H1 (cell line): ENCODE results near the gene SETD9. TPM values are rescaled to one million over a fixed set of nuclear protein-coding genes. Genes with fewer than 3 reads are reported as not detected.

Experiments
- CTCF ChIA-PET: fragments of 300-600 bp; sonication (Branson Sonifier 250); formaldehyde crosslinking; loops from one replicate; lab custom pipeline; 2021; ENCODE audit not compliant: partially characterized antibody; lab: Charles Lee
- POLR2A ChIA-PET: fragments of 300-600 bp; sonication (Branson Sonifier 250); formaldehyde crosslinking; loops from one replicate; lab custom pipeline; 2021; ENCODE audit warnings: inconsistent platforms; ENCODE audit not compliant: partially characterized antibody; lab: Charles Lee
- DNase-seq, 2 experiments: peaks; one replicate each; pipeline versions ENCODE4 v3.0.0 to v3.0.0-alpha.2; 2010 to 2022; ENCODE audit warnings: low spot score in 2 of 2, low read depth in 1 of 2, mixed read lengths in 1 of 2
- FAIRE-seq: peaks from 2 replicates; lab custom pipeline; 2011; peaks lifted over from hg19 to GRCh38; lab: Jason Lieb, UNC
- H2AFZ ChIP-seq: 2 replicates; pipeline ENCODE4 v1.8.1; 2012; ENCODE audit warnings: low read length, inconsistent platforms
- H2AK5ac ChIP-seq: 2 replicates; pipeline ENCODE4 v1.6.1; 2013; ENCODE audit warnings: low read depth, low read length
- H2BK120ac ChIP-seq: replicated peaks from 2 replicates; pipeline ENCODE3; 2013; ENCODE audit warnings: low read depth, low read length, inconsistent platforms
- H2BK12ac ChIP-seq: 2 replicates; pipeline ENCODE4 v1.6.1; 2013; ENCODE audit warnings: low read depth, low read length
- H2BK15ac ChIP-seq: 2 replicates; pipeline ENCODE4 v1.6.1; 2013; ENCODE audit warnings: low read length
- H2BK20ac ChIP-seq: 2 replicates; pipeline ENCODE4 v1.6.1; 2013; ENCODE audit warnings: low read length
- H2BK5ac ChIP-seq: 2 replicates; pipeline ENCODE4 v1.6.1; 2013; ENCODE audit warnings: low read depth, low read length
- H3K14ac ChIP-seq: 2 replicates; pipeline ENCODE4 v1.6.1; 2013; ENCODE audit warnings: inconsistent platforms; ENCODE audit not compliant: insufficient read length
- H3K18ac ChIP-seq: 2 replicates; pipeline ENCODE4 v1.6.1; 2013; ENCODE audit warnings: low read length; ENCODE audit errors: extremely low read depth
- H3K23ac ChIP-seq: 2 replicates; pipeline ENCODE4 v1.6.1; 2013; ENCODE audit warnings: inconsistent platforms; ENCODE audit not compliant: insufficient read length
- H3K23me2 ChIP-seq: 2 replicates; pipeline ENCODE4 v1.6.1; 2013; ENCODE audit warnings: low read depth, low read length
- H3K27ac ChIP-seq: 2 replicates; pipeline ENCODE4 v1.6.1; 2011; ENCODE audit warnings: low read depth, low read length, inconsistent platforms
- H3K27me3 ChIP-seq, 4 experiments: replicated peaks in 1 of 4; 1 replicate in 1 of 4; 2 replicates in 3 of 4; pipeline versions ENCODE4 v1.6.1 to v1.8.1; 2011 to 2013; ENCODE audit warnings: low read length in 3 of 4, mild to moderate bottlenecking in 3 of 4, inconsistent platforms in 2 of 4, mixed read lengths in 2 of 4, moderate library complexity in 1 of 4; ENCODE audit not compliant: control insufficient read depth in 3 of 4, insufficient read depth in 3 of 4; ENCODE audit errors: extremely low read depth in 1 of 4
- H3K36me3 ChIP-seq, 4 experiments: 2 replicates each; pipeline versions ENCODE4 v1.6.1 to v1.8.1; 2011 to 2013; ENCODE audit warnings: mild to moderate bottlenecking in 4 of 4, low read length in 3 of 4, moderate library complexity in 2 of 4, control low read depth in 1 of 4, inconsistent platforms in 1 of 4; ENCODE audit not compliant: insufficient read depth in 4 of 4, control insufficient read depth in 2 of 4
- H3K4ac ChIP-seq: replicated peaks from 2 replicates; pipeline ENCODE3; 2013; ENCODE audit warnings: low read length, low read depth, mixed read lengths, inconsistent platforms; ENCODE audit not compliant: insufficient read length
- H3K4me1 ChIP-seq, 4 experiments: replicated peaks in 1 of 4; 1 replicate in 1 of 4; 2 replicates in 3 of 4; pipeline versions ENCODE4 v1.6.1 to v1.8.1; 2011 to 2013; ENCODE audit warnings: low read length in 3 of 4, inconsistent platforms in 2 of 4, mixed read lengths in 1 of 4; ENCODE audit not compliant: insufficient read depth in 4 of 4, control insufficient read depth in 3 of 4
- H3K4me2 ChIP-seq, 2 experiments: 2 replicates each; pipeline versions ENCODE4 v1.6.1 to v1.8.1; 2011 to 2013; ENCODE audit warnings: low read depth in 2 of 2, low read length in 2 of 2, control low read depth in 1 of 2, inconsistent platforms in 1 of 2, mild to moderate bottlenecking in 1 of 2; ENCODE audit not compliant: insufficient read depth in 1 of 2
- H3K4me3 ChIP-seq, 4 experiments: fragments of 200-600, 300-600 bp in 1 of 4; sonication (generic), shearing (Covaris generic), sonication (Bioruptor Twin) in 1 of 4; 2 replicates each; pipeline versions ENCODE4 v1.5.1 to v1.8.1; 2011 to 2016; ENCODE audit warnings: low read length in 4 of 4, low read depth in 3 of 4, control low read depth in 2 of 4, inconsistent platforms in 2 of 4, mild to moderate bottlenecking in 2 of 4, mixed read lengths in 1 of 4, moderate library complexity in 1 of 4; ENCODE audit not compliant: insufficient read depth in 2 of 4; ENCODE audit errors: extremely low read depth in 1 of 4
- H3K56ac ChIP-seq: replicated peaks from 2 replicates; pipeline ENCODE3; 2013; ENCODE audit warnings: low read depth, mild to moderate bottlenecking, mixed read lengths, low read length, inconsistent platforms; ENCODE audit not compliant: insufficient read length
- H3K79me1 ChIP-seq: 2 replicates; pipeline ENCODE4 v1.6.1; 2013; ENCODE audit warnings: low read depth, low read length, control low read depth
- H3K79me2 ChIP-seq, 2 experiments: 2 replicates each; pipeline versions ENCODE4 v1.6.1 to v1.8.1; 2012 to 2013; ENCODE audit warnings: low read length in 2 of 2, mild to moderate bottlenecking in 2 of 2, inconsistent platforms in 1 of 2; ENCODE audit not compliant: insufficient read depth in 2 of 2, control insufficient read depth in 1 of 2
- H3K9ac ChIP-seq, 4 experiments: replicated peaks in 1 of 4; 1 replicate in 1 of 4; 2 replicates in 3 of 4; pipeline versions ENCODE4 v1.6.1 to v1.8.1; 2011 to 2013; ENCODE audit warnings: low read depth in 3 of 4, low read length in 3 of 4, control low read depth in 2 of 4, mild to moderate bottlenecking in 2 of 4, moderate library complexity in 2 of 4, inconsistent platforms in 1 of 4; ENCODE audit errors: extremely low read depth in 1 of 4
- H3K9me3 ChIP-seq, 2 experiments: 2 replicates each; pipeline versions ENCODE4 v1.6.1 to v1.8.1; 2012 to 2013; ENCODE audit warnings: mild to moderate bottlenecking in 2 of 2, moderate library complexity in 2 of 2, control low read depth in 1 of 2, inconsistent platforms in 1 of 2, low read depth in 1 of 2, low read length in 1 of 2, mixed read lengths in 1 of 2; ENCODE audit not compliant: insufficient read depth in 2 of 2
- H4K20me1 ChIP-seq, 2 experiments: replicated peaks in 1 of 2; 2 replicates each; pipeline versions ENCODE3 to v1.8.1; 2011 to 2013; ENCODE audit warnings: inconsistent platforms in 2 of 2, low read length in 2 of 2, mild to moderate bottlenecking in 1 of 2; ENCODE audit not compliant: insufficient read depth in 2 of 2, control insufficient read depth in 1 of 2
- H4K5ac ChIP-seq: 2 replicates; pipeline ENCODE4 v1.6.1; 2013; ENCODE audit warnings: low read length, low read depth, mixed read lengths, inconsistent platforms; ENCODE audit not compliant: insufficient read length
- H4K8ac ChIP-seq: 2 replicates; pipeline ENCODE4 v1.8.0; 2013; ENCODE audit warnings: mild to moderate bottlenecking, moderate library complexity, low read length, inconsistent platforms; ENCODE audit not compliant: insufficient read depth; ENCODE audit errors: extremely low read depth
- H4K91ac ChIP-seq: replicated peaks from 2 replicates; pipeline ENCODE3; 2013; ENCODE audit warnings: low read length, mixed read lengths, inconsistent platforms; ENCODE audit not compliant: insufficient read length
- ASH2L ChIP-seq: fragments of 200-600, 300-600 bp; sonication (generic); IDR thresholded peaks from one replicate; pipeline ENCODE4 v1.7.1; 2017; ENCODE audit warnings: low read length
- BACH1 ChIP-seq: IDR thresholded peaks from 2 replicates; pipeline ENCODE4 v1.6.1; 2012; ENCODE audit warnings: low read length, improper control_type of control experiment
- CHD1 ChIP-seq: IDR thresholded peaks from 2 replicates; pipeline ENCODE4 v1.6.1; 2012; ENCODE audit warnings: low read depth, low read length, improper control_type of control experiment
- CHD2 ChIP-seq: IDR thresholded peaks from 2 replicates; pipeline ENCODE4 v1.6.1; 2012; ENCODE audit warnings: low read length, improper control_type of control experiment
- EGR1 ChIP-seq: IDR thresholded peaks from 2 replicates; pipeline ENCODE4 v1.6.1; 2011; ENCODE audit warnings: low read depth, low read length, borderline replicate concordance
- JUN ChIP-seq: IDR thresholded peaks from 2 replicates; pipeline ENCODE4 v1.6.1; 2011; ENCODE audit warnings: low read depth, mild to moderate bottlenecking, improper control_type of control experiment, low read length
- JUND ChIP-seq: IDR thresholded peaks from 2 replicates; pipeline ENCODE4 v1.6.1; 2011; ENCODE audit warnings: mild to moderate bottlenecking, improper control_type of control experiment, low read length
- KDM5A ChIP-seq: fragments of 200-600 bp; IDR thresholded peaks from 2 replicates; pipeline ENCODE4 v1.7.1; 2012; ENCODE audit warnings: mild to moderate bottlenecking, low read length, inconsistent platforms, mixed read lengths
- POLR2AphosphoS5 ChIP-seq: IDR thresholded peaks from 2 replicates; pipeline ENCODE4 v1.6.1; 2011; ENCODE audit warnings: low read depth, low read length
- RFX5 ChIP-seq: IDR thresholded peaks from 2 replicates; pipeline ENCODE4 v1.6.1; 2011; ENCODE audit warnings: low read depth, low read length, improper control_type of control experiment, borderline replicate concordance
- SAP30 ChIP-seq: fragments of 300-600 bp; sonication (generic); IDR thresholded peaks from 2 replicates; pipeline ENCODE4 v1.7.1; 2012; ENCODE audit warnings: low read length, moderate library complexity, mild to moderate bottlenecking, inconsistent platforms; ENCODE audit not compliant: insufficient read depth, insufficient replicate concordance
- SP1 ChIP-seq: IDR thresholded peaks from 2 replicates; pipeline ENCODE4 v1.6.1; 2011; ENCODE audit warnings: low read depth, low read length
- YY1 ChIP-seq: IDR thresholded peaks from 2 replicates; pipeline ENCODE4 v1.6.1; 2011; ENCODE audit warnings: low read depth, mild to moderate bottlenecking, low read length
- ZNF274 ChIP-seq: IDR thresholded peaks from 2 replicates; pipeline ENCODE4 v1.7.0; 2012; ENCODE audit warnings: low read length, borderline replicate concordance; ENCODE audit errors: extremely low read depth
- WGBS, 2 experiments: shearing (Covaris generic) in 1 of 2; methylation state at CpG; one replicate each; pipeline versions ENCODE4 v1.1.6 to v1.1.7; 2013 to 2015; ENCODE audit warnings: low lambda C conversion rate in 2 of 2, mixed read lengths in 2 of 2, inconsistent platforms in 1 of 2, low coverage in 1 of 2, missing lambda C conversion rate in 1 of 2; ENCODE audit not compliant: insufficient replicate concordance in 2 of 2, insufficient coverage in 1 of 2, insufficient read length in 1 of 2; ENCODE audit errors: extremely low coverage in 1 of 2, missing lambda C conversion rate in 1 of 2; 5-methylcytosine and 5-hydroxymethylcytosine counted together
- polyA plus RNA-seq, 7 experiments: library from polyadenylated mRNA; depleted of rRNA in 3 of 7; stranded (reverse) in 5 of 7; unstranded in 2 of 7; fragments of >200 nt in 5 of 7; fragments of 200-250 nt in 2 of 7; gene quantifications; 1 replicate in 5 of 7; 2 replicates in 1 of 7; 4 replicates in 1 of 7; pipeline versions ENCODE4 v1.2.1 to v1.2.3, GENCODE V29; 2011 to 2013; ENCODE audit warnings: missing spikeins in 2 of 7, mixed read lengths in 2 of 7
- total RNA-seq: library from RNA; stranded (reverse); fragmentation: NEBNext Ultra II Directional; extraction: Animal tissue kit (Norgen Biotek cat#: 25700); gene quantifications from 2 replicates; pipeline ENCODE4 v1.2.1, GENCODE V29; 2021
- TF ChIP-seq, protein P1 (sequence below): IDR thresholded peaks from 2 replicates; pipeline ENCODE4 v1.6.1; 2011; ENCODE audit warnings: low read length, improper control_type of control experiment

Gene SETD9
- total and polyA plus RNA-seq, 2 of the 8 experiments (the other 6 are each of a cell fraction or from before 2014, with no cell fraction given), result 4.5 to 11.9 TPM

GRCh38 chr5:56898213-56898612 is 11.2 kb upstream of the SETD9 start:
- Histone ChIP-seq H3K9ac (no peak overlapping the region), H3K79me1 (no peaks in the 10 kb centered on the region), H3K4me1 (no peaks in the 10 kb centered on the region), H3K4me2 (no peak overlapping the region), H4K8ac (no peak overlapping the region), H3K18ac (no peak overlapping the region), H3K4me3 (no peak overlapping the region), H4K20me1 (no peaks in the 10 kb centered on the region), H3K9me3 (no peaks in the 10 kb centered on the region), H3K27ac (no peak overlapping the region), H2BK20ac (no peak overlapping the region), H3K4ac (no peak overlapping the region), H3K36me3 (no peaks in the 10 kb centered on the region; a peak in 1 of 8 replicates), H3K79me2 (no peaks in the 10 kb centered on the region), H2AK5ac (no peak overlapping the region), H2BK5ac (no peak overlapping the region), H4K5ac (no peak overlapping the region), H3K56ac (no peak overlapping the region), H2BK15ac (no peak overlapping the region), H3K27me3 (no peaks in the 10 kb centered on the region), H2BK120ac (no peak overlapping the region), H4K91ac (no peak overlapping the region), H2BK12ac (no peak overlapping the region), H3K14ac (no peak overlapping the region), H2AFZ (no peak overlapping the region), H3K23me2 (no peaks in the 10 kb centered on the region; the same call in 1 of the 2 replicates), H3K23ac (no peak overlapping the region)
- 91% methylated on average over 4 of the region's 4 CpGs; no CpG with 5 or more reads in 1 of the 2 experiments for WGBS, 2 experiments
- POLR2A ChIA-PET, result interaction anchor here (3.6 kb wide), 1 partner anchor 12 kb away, joined by 19 read pairs; the partner anchor contains the start of gene SETD9
- DNase-seq (no peak), FAIRE-seq (no peak)
- CTCF ChIA-PET, result interaction anchor here (0.6 to 1.5 kb wide), 6 partner anchors 12 to 635 kb away, joined by 3 to 5 read pairs (median 4); no protein-coding TSS in a partner anchor
- TF ChIP-seq, protein P1, sequence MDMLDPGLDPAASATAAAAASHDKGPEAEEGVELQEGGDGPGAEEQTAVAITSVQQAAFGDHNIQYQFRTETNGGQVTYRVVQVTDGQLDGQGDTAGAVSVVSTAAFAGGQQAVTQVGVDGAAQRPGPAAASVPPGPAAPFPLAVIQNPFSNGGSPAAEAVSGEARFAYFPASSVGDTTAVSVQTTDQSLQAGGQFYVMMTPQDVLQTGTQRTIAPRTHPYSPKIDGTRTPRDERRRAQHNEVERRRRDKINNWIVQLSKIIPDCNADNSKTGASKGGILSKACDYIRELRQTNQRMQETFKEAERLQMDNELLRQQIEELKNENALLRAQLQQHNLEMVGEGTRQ, result no peak
- TF ChIP-seq ASH2L (no peak), BACH1 (no peak), CHD2 (no peak), ZNF274 (no peak), JUND (no peak), JUN (no peak), CHD1 (no peak), YY1 (no peak), KDM5A (no peak), EGR1 (no peak), SAP30 (no peak), RFX5 (no peak), POLR2AphosphoS5 (no peak), SP1 (no peak)
